ENCODE measurements around the gene NRP2.

GRCh38 chr2:205752296-205752820, 70.1 kb downstream of the NRP2 start:
- TF ChIP-seq, protein P1, sequence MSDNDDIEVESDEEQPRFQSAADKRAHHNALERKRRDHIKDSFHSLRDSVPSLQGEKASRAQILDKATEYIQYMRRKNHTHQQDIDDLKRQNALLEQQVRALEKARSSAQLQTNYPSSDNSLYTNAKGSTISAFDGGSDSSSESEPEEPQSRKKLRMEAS (IDR thresholded peaks at IDR 0.05) = no peak
- TF ChIP-seq, protein P2, sequence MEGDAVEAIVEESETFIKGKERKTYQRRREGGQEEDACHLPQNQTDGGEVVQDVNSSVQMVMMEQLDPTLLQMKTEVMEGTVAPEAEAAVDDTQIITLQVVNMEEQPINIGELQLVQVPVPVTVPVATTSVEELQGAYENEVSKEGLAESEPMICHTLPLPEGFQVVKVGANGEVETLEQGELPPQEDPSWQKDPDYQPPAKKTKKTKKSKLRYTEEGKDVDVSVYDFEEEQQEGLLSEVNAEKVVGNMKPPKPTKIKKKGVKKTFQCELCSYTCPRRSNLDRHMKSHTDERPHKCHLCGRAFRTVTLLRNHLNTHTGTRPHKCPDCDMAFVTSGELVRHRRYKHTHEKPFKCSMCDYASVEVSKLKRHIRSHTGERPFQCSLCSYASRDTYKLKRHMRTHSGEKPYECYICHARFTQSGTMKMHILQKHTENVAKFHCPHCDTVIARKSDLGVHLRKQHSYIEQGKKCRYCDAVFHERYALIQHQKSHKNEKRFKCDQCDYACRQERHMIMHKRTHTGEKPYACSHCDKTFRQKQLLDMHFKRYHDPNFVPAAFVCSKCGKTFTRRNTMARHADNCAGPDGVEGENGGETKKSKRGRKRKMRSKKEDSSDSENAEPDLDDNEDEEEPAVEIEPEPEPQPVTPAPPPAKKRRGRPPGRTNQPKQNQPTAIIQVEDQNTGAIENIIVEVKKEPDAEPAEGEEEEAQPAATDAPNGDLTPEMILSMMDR (IDR thresholded peaks at IDR 0.05 in 2 of 3, conservative IDR thresholded peaks at IDR 0.05 in 1 of 3; ENCODE audit: borderline replicate concordance in 1 of 3, insufficient read depth in 1 of 3, low read depth in 2 of 3, low read length in 2 of 3) = no peak
- TF ChIP-seq POLR2AphosphoS5 (IDR thresholded peaks at IDR 0.05; ENCODE audit: low read depth, low read length) (no peak), POLR2A (IDR thresholded peaks at IDR 0.05; ENCODE audit: borderline replicate concordance, extremely low read depth, insufficient read depth, insufficient read length) (no peak), ATF3 (IDR thresholded peaks at IDR 0.05) (no peak), SIN3A (IDR thresholded peaks at IDR 0.05; ENCODE audit: low read depth) (no peak)
- TF ChIP-seq, protein P3, sequence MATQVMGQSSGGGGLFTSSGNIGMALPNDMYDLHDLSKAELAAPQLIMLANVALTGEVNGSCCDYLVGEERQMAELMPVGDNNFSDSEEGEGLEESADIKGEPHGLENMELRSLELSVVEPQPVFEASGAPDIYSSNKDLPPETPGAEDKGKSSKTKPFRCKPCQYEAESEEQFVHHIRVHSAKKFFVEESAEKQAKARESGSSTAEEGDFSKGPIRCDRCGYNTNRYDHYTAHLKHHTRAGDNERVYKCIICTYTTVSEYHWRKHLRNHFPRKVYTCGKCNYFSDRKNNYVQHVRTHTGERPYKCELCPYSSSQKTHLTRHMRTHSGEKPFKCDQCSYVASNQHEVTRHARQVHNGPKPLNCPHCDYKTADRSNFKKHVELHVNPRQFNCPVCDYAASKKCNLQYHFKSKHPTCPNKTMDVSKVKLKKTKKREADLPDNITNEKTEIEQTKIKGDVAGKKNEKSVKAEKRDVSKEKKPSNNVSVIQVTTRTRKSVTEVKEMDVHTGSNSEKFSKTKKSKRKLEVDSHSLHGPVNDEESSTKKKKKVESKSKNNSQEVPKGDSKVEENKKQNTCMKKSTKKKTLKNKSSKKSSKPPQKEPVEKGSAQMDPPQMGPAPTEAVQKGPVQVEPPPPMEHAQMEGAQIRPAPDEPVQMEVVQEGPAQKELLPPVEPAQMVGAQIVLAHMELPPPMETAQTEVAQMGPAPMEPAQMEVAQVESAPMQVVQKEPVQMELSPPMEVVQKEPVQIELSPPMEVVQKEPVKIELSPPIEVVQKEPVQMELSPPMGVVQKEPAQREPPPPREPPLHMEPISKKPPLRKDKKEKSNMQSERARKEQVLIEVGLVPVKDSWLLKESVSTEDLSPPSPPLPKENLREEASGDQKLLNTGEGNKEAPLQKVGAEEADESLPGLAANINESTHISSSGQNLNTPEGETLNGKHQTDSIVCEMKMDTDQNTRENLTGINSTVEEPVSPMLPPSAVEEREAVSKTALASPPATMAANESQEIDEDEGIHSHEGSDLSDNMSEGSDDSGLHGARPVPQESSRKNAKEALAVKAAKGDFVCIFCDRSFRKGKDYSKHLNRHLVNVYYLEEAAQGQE (IDR thresholded peaks at IDR 0.05; ENCODE audit: low read depth) = no peak

Measured in HCT116 (cell line).